NOMO-1 treated with dmso at 0.1 percent for 144 hours (cell line): ENCODE measurements around the gene HARS2.
"Not testable (repeated sequence)": the region's sequence is repeated elsewhere in the genome, so short reads cannot be mapped to it uniquely, and the experiment has no call there.

Experiments
- DNase-seq: peaks from one replicate; lab custom pipeline; 2025; ENCODE audit not compliant: unreplicated experiment; lab: John Stamatoyannopoulos, UW

HARS2 gene, protein sequence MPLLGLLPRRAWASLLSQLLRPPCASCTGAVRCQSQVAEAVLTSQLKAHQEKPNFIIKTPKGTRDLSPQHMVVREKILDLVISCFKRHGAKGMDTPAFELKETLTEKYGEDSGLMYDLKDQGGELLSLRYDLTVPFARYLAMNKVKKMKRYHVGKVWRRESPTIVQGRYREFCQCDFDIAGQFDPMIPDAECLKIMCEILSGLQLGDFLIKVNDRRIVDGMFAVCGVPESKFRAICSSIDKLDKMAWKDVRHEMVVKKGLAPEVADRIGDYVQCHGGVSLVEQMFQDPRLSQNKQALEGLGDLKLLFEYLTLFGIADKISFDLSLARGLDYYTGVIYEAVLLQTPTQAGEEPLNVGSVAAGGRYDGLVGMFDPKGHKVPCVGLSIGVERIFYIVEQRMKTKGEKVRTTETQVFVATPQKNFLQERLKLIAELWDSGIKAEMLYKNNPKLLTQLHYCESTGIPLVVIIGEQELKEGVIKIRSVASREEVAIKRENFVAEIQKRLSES

DNA sequence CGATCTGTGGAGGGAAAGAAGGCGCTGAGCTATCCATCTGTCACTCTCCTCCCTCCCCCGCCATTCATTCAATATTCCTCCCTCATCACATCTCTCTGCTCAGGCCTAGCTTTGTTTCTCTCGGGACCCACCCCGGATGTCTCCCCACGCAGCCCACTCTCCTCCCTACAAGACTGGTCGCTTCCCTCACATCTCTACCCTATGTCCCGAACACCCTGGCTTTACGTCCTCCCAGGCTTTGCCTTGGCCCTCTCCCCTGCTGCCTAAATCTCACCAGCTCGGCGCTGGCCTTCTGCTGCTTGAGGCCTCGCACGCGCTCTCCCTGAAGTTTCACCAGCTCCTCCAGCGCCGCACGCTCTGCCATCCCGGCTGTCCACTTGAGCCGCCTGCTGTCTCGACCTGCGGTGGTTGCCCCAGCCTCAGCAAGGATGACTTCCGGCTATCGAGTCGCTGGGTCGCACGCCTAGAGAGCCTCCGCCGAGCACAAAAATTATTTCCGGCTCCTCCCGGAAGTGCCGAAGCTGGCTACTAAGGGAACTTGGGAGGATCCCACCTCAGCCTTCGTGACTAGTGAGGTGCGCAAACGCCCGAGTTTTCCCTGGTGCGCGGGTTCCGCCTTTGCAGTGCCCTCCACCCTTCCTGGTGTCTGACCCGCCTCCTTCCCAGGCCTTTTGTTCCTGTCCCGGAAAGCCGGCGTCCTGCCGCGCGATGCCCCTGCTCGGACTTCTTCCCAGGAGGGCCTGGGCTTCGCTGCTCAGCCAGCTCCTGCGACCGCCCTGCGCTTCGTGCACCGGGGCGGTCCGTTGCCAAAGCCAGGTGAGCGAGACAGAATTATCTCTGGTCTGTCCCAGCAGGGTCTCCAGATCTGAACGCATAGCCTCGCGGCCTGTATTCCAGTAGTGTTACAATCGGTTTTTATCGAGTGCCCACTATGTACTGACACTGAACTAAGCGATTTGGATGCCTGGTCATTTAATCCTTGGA is at the start of gene HARS2, which contains the start of gene HARS1:
Gene HARS2, plus strand, starts transcription at position 515 of the 984 bp plus-strand sequence. Its CDS starts 194 bp downstream, at position 709.
Gene HARS1, minus strand, starts transcription at position 430 of the 984 bp plus-strand sequence. Its CDS starts 66 bp downstream, at position 364.
- peak; percentile 90 for DNase-seq

DNA sequence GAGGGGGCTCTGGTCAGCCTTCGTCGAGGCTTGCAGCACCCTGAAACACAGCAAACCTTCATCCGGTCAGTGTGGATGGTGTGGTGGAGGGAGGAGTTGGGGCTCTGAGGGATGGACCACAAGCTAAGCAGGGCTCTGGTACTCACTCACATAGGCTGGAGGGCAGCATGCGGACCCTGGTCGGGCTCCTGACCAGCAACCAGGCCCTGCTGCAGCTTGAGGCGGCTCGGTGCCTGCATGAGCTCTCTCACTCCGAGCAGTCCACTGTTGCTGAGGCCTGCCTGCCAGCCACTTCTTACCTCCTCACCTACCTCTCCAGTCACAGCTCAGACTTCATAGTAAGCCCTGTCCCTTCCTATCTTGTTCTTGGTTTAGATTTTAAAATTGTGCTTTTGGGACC is 49.5 kb upstream of the HARS2 start:
- DNase-seq, result no peak

DNA sequence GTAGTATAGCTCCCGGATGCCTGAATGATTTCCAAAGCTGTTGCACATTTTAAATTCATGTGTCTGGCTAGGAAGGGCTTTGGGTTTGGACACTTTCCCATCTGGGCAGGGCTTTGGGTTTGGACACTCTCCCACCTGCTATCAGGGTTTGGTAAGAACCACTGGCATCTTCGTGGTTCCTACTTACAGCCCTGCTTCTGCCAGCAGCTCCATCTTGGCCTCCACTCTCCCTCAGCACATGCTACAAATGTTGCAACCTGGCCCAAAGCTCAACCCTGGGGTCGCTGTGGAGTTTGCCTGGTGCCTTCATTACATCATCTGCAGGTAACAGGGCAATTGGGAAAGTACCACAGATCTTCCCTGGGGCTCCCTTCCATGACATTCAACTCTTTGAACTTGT is 48.5 kb upstream of the HARS2 start:
- no peak for DNase-seq

DNA sequence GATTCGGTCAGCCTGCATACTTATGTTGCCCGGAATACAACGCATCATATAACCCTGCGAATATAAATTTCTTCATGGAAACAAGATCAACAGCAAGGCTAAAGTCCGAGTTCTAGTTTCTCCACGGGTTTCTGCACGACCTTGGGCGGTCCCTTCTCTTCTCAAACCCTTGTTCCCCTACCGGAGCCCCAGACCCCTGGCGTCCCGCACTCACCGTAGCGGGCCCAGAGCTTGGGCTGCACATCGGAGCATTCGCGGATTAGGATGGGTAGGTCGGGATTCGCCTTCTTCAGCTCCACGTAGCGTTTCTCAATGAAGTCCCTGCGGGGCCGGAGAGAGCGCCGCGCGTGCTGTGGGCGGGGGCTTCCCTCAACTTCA is 44.2 kb upstream of the HARS2 start:
- DNase-seq, result no peak

DNA sequence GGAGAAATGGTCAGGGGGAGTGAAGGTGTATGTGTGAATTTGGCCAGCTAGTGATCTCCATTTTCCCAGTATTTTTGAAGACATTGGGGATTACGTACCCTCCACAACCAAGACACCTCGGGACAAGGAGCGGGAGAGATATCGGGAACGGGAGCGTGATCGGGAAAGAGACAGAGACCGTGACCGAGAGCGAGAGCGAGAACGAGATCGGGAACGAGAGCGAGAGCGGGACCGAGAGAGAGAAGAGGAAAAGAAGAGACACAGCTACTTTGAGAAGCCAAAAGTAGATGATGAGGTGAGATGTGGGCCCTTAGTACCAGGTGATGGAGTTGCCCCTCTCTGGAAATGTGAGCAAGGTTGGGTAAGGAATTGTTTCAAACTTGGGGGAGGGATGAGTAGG is 32.4 kb upstream of the HARS2 start:
- no peak for DNase-seq

DNA sequence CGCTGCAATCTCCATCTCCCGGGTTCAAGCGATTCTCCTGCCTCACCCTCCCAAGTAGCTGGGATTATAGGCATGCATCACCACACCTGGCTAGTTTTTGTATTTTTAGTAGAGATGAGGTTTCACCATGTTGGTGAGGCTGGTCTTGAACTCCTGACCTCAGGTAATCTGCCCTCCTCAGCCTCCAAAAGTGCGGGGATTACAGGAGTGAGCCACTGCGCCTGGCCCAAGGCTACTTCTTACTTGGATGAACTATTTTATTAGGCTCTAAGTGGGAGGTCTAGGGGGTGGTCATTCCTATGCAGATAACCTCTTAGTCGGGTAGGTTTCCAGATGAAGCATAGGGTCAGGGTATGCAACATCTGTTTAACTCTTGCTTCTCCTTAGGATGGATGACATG is 30.9 kb upstream of the HARS2 start:
- not testable (repeated sequence) for DNase-seq

DNA sequence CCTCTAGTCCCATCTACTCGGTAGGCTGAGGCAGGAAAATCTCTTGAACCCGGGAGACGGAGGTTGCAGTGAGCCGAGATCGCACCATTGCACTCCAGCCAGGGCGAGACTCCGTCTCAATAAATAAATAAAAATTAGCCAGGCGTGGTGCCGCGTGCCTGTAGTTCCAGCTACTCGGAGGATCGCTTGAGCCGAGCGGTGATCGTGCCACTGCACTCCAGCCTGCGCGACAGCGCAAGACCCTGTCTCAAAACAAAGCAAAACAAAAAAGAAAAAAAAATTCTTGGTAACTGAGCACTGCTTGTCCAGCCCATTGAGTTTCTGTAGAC is 27.3 kb upstream of the HARS2 start:
- DNase-seq, result no peak

DNA sequence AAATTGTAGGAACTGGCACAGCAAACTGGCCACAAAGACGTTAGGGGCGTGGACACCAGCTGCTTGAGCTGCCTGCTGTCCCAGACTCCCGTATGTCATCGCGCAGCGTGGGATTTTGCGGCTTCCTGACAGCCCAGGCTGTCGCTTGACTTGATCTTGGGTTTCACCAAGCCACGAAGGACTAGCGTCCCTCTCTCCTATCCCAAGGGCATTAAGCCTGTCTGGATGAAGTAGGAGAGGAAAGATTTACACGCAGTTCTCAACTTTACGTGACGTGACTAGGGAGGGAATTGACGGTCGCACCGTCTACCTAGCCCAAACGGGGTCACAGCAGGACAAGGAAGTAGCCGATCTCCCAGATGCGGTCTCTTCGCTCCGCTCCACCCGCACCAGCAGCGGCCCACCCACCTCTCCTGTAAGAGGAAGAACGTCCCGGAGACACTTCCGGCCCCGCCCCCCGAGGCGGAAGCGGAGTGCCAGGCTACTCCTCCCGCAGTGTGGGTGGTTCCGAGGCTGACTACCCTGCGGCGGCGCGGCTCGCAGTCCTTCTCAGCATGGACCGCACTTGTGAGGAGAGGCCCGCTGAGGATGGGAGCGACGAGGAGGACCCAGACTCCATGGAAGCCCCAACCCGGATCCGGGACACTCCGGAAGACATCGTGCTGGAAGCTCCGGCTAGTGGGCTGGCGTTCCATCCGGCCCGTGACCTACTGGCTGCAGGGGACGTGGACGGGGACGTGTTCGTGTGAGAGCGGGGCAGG is 26.7 kb upstream of the HARS2 start, which contains the start of gene WDR55:
Gene WDR55, plus strand, starts transcription at position 546 of the 761 bp plus-strand sequence. Its CDS starts 9 bp downstream, at position 555.
- DNase-seq, result peak; percentile 96

DNA sequence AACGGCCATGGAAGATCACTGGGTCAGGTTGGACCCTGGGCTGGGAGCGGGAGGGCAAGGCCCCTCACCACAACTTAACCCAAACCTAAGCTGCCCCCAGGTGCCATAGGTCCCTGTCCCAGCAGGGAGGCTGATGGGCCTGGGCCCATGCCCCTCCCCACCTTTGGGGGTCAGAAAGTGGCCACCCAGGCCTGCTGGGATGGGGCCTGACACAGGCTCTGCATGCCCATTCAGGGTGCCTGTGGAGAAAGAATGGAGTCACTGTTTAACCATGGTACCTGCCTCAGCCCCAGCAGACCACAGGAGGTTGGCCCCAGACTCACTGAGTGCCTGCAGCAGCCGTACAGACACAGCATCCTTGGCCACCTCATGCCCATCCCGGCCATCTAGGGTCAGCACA is 20.2 kb upstream of the HARS2 start:
- DNase-seq, result not testable (repeated sequence)

DNA sequence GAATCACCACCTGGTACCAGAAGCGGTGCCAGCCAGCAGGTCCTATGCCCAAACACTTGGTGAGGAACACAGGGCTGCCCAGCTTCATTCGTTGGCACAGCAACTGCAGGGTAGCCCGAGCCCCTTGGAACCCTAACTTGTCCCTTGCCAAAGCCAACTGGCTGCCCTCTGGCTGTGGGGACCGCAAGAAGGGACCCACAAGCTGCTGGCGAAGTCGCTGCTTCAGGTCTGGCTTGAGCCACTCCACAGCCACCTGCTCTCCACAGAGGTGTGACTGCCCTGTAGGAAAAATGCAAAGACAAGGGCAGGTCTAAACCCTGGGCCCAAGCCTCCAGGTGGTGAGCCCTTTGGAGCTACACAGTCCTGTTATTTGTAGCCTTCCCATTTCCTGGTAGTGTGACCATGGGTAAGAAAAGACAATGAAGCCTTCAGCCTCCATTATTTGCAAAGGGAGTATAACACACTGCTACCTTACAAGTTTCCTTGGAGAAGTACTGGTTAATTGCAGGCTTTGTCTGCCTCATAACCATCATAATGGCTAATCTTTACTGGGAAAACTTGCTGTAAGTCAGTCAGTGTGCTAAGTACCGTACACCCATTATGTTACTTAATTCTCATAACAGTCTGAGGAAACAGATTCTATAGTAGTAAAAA is 19.7 kb upstream of the HARS2 start:
- DNase-seq, result no peak

DNA sequence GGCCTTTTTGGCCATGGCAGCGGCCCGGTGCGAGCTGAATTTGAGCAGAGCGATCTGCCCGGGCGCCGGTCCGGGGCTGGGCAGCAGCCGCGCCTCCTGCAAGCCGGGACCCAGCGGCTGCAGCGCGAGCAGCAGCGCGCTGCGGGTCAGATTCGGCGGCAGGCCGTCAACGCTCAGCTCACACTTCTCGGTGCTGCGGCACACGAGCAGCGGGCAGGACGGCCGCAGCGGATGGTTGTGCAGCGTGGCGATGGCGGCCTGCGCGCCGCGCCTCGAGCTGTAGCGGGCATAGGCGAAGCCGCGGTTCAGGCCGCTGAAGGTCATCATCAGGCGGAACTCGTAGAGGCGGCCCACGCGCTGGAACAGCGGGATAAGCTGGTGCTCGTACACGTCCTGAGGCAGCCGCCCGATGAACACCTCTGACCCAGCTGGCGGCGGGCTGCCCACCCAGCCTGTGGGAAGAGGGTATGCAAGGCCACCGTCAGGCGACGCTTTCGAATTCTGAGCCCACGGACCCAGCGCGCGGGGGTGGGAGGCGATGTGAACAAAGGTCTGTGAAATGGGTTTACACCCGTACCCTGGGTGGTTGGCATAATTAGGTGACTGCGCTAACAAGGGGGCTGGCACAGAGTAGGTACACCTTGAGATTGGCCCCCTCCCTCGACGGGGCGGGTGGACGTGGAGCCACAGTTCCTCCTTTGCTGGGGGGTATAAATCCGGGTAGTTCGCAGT is 18.6 kb upstream of the HARS2 start:
- DNase-seq, result no peak

DNA sequence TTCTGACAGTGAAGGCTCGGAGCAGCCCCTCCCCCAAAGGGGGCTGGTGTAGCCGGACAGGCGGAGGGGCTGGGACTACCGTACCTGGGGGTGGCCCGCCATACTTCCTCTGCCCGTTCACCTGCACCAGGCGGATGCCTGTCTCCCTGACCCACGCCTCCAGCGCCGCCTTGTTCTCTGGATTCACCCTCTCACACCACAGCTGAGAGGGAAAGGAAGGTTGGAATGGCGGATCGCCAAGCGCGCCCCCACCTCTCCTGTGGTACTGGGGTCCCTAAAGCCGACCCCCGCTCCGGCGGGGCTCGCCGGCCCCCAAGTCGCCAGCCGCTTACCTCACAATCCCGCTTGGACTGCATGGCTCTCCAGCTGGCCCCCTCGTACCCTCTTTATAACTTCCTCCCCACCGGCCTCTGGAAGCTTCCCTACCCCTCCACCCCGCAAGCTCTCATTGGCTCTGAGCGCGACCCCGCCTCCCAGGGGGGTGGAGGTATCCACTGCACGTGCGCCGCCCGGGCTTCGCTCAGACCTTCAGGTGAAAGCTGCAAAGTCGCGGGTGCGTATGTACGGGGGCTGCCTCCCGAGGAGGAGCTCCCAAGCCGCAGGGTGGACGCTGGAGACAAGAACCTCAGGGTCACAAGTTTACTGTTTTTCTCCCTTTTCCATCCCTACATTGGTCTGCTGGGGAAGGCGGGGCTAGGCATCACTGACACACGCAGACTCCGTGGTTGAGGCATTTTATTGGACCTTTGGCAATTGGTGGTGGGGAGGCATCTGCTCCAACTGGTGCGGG is 17.9 kb upstream of the HARS2 start, which contains the start of gene DND1:
Gene DND1, minus strand, starts transcription at position 390 of the 790 bp plus-strand sequence. Its CDS starts 34 bp downstream, at position 356.
- DNase-seq, result no peak

DNA sequence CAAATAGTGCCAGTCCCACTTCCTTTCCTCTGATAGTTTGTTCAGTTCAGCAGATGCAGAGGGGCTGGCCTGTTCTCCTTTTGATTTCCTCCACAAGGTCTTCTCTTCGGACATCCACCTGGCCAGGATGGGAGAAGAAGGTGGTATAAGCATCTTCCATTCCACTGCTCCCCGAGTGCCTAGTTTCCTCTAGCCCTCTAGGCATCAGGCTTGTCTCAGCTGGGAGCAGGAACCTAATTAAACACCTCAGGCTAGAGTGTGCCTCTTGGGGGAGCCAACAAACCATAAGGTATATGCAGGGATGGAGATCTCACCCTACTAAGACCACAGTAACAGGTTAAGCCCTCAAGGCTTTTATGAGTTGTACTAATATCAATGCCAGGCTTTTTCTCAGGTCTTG is 17.0 kb upstream of the HARS2 start:
- no peak for DNase-seq

DNA sequence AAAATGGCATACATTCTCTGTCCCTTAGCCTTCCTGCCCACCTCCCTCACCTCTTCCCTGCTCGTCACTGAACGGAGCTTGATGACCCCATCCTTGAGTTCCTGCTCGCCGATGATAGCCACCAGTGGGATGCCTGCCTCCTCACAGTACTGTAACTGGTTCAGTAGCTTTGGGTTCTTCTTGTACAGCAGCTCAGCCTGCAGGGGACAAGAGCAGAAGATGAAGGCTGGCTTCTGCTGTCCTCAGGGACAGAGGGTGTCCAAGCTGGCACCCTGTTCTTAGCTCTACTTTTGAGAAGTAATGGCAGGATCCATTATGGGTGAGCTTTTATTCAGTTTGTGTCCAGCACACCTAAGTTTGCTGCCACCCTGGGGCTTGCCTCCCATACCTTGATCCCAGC is 16.6 kb upstream of the HARS2 start:
- no peak for DNase-seq

DNA sequence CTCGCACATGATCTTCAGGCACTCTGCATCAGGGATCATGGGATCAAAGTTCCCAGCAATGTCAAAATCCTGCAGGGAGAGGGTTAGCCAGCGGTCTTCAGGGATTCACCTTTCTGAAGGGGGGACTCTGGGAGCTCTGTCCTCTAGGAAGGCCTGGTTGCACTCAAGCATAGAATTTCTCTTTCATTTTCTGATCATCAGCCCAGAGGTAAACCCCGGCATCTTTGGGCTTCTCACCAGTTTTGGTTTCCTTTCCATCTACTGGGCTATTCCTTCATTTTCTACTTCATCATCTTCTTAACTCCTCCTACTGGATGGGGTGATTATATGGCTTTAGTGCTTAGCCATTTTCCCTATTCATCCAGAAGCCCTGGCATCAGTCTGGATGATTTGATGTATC is 13.3 kb upstream of the HARS2 start:
- DNase-seq, result no peak

DNA sequence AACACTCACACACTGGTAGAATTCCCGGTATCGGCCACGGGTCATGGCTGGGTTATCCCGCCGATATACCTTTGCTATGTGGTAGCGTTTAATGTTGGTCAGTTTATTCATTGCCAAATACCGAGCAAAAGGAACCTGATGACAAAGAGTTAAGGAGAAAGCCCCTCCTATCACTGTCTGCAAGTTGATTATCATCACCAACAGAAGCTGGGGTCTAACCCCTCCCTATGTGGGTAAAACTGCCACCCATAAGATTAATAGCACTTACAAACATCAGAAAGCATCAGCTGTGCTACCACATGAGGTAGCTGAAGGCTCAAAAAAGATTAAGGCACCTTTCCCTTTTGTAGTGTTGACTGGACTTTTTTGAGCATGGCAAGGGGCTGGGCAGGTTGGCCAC is 12.3 kb upstream of the HARS2 start:
- DNase-seq, result no peak

DNA sequence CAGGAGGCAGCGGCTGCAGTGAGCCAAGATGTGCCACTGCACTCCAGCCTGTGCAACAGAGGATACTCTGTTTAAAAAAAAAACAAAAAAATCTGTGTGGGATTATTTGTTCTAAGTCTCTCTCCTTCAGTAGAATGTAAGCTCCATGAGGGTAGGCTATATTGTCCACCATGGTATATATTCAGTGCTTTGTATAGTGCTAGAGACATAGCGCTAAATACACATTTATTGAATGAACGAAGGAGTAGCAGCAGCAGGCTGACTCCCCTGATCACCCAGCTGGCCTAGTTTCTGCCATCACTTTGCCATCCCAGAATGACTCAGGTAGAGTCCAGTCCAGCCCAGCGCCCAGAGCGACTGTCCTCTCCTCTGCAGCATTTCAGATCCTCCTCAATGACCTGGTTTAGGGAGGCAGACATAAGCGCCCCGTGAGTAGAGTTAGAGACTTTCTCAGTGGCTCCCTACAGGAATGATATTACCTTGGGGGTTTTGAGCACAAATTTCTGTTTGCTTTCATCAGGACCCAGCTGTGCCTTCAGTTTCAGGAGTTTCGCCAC is 801 bp upstream of the HARS2 start:
- no peak for DNase-seq

DNA sequence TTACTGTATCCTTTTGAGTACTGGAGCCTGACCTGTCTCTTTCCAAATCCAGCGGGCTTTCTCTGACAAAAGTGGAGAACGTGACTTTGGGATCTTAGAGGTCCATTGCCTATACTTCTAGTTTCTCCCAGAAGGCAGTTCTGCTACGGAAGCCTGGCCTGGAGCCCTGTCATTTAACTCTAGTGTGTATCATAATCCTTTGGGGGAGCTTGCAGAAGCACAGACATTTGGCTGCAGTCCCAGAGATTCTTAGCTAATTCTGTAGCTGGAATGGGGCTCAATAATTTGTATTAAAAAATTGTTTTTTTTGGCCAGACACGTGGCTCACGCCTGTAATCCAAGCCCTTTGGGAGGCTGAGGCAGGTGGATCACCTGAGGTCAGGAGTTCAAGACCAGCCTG is 3.0 kb downstream of the HARS2 start:
- no peak for DNase-seq
